HG02759 (cell line): ENCODE data around the gene NLK.

ENCODE experiments used
- ATAC-seq: cut with Tn5 transposase; IDR thresholded peaks from one replicate; pipeline ENCODE4 v1.9.1; 2021; ENCODE audit warnings: mild to moderate bottlenecking, moderate library complexity; ENCODE audit not compliant: unreplicated experiment

NLK gene

GRCh38 chr17:28110184-28110583 is 67.7 kb downstream of the NLK start:
- ATAC-seq, result no peak

- ATAC-seq, result no peak
These were observed 69.7 kb downstream of the NLK start for GRCh38 chr17:28112181-28112580.

GRCh38 chr17:28112606-28113005 is 70.1 kb downstream of the NLK start:
- no peak for ATAC-seq

DNA sequence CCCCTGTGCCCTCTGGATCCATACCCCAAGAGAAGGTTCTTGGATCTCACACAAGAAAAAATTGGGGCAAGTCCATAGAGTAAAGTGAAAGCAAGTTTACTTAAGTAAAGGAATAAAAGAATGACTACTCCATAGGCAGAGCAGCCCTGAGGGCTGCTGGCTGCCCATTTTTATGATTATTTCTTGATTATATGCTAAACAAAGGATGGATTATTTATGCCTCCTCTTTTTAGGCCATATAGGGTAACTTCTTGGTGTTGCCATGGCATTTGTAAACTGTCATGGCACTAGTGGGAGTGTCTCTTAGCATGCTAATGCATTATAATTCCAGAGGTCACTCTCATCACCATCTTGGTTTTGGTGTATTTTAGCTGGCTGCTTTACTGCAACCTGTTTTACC is 70.8 kb downstream of the NLK start:
- no peak for ATAC-seq

DNA sequence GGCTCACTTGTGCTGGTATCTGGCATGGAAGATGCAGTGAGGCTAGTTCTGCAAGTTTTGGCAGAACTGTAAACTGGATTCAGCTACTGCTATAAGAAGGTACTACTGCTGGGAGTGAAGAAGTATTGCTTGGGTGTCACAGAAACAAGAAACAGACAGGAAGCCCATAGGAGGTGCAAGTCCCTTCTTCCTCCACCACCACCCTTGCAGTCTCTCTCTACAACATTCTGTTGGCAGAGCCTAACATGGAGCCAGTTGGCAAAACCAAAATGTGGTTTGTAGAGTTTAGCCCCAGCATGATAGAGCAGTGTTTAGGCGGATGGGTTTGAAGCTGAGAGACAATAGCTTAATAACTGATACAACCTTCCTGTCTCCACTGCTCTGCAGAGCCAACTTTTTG is 72.6 kb downstream of the NLK start:
- ATAC-seq, result no peak

DNA sequence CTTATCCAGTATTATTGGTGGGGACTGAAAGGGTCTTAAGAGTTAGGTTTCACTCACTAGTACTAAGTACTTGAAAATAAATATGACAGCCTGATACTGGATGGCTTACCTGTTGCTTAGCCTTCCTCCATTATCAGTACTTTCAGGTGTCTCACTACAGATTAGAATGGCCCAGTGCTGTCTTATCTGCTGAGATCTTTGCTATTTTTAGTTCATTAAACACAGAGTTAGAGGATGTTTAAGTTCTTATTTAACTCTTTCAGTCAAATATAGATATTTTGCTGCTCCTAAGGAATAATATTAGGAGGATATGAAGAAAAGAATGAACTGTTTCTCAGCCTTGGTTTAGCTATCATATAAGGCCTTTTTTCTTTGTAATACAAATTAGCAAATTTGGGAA is 74.8 kb downstream of the NLK start:
- no peak for ATAC-seq

- ATAC-seq, result no peak
These were observed 75.9 kb downstream of the NLK start for GRCh38 chr17:28118362-28118761.

GRCh38 chr17:28119046-28119445 is 76.6 kb downstream of the NLK start:
- ATAC-seq, result no peak

DNA sequence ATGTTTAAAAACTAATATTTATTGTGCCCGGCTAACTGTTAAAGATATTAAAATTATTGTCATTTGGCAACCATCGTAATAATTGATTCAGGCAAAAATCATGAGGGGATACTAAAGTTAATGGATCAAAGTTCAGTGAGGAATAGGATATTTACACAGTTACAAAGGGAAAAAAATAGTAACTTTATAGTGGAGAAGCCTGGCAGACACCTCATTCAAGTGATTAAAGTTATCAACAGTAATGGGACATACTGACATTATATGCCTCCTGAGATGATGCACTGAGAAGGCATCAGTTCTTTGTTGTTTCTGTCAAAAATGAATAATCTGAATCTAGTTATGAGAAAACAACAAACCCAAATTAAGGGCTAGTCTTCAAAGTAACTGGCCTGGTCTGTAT is 77.1 kb downstream of the NLK start:
- ATAC-seq, result no peak

DNA sequence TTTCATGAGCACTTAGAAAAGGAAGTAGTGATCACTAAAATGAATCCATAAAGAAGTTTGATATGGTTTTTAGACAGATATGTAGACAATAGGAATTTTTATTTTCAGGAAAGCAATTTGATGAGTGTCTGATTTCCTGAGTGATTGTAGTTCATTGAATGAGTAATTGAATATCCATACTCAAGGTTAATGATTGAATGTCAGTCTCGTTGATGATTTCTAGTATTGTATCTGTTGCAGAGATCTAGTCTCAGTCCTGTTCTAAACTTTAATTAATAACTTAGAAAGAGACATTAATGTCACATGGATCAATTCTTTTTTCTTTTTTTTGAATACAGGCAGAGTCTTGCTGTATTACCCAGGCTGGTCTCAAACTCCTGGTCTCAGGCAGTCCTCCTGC is 78.3 kb downstream of the NLK start:
- ATAC-seq, result no peak

DNA sequence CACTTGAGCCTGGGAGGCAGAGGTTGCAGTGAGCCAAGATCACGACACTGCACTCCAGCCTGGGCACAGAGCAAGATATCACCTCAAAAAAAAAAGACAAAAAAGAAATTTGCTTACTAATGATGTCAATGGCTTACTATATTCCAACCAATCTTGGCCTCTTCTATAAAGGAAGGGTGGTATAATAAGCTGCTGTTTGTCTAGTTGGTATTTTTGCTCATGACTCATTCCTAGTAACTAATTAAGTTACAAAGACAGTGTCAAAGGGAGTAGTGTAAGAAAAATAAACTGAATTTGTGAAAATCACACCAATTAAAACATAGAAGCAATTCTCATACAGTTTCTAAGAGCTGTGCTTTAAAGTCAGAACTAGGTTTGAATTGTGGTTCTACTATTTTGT is 82.5 kb downstream of the NLK start:
- ATAC-seq, result no peak

- ATAC-seq, result no peak
These were observed 83.3 kb downstream of the NLK start for GRCh38 chr17:28125526-28126378.

- ATAC-seq, result no peak
These were observed 84.7 kb downstream of the NLK start for GRCh38 chr17:28127196-28127595.

GRCh38 chr17:28128779-28129178 is 86.3 kb downstream of the NLK start:
- ATAC-seq, result no peak

DNA sequence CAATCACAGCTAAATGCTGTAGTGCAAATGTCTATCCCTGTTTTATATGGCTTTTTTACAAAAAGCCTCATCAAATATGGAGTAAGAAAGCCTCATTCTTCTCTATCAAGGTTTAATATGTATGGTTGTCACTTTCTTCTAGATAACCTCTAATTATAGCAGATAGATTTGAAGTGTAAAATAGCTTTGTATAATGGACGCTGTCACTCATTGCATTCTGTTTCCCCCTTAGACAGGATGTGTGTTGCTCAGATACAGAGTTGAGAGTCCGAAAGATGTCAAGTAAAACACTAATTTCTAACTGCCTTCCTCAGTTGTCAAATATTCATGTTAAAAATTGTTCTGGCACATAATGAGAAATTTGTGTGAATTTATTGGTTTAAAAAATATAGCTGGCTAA is 88.0 kb downstream of the NLK start:
- ATAC-seq, result no peak

- no peak for ATAC-seq
These were observed 89.1 kb downstream of the NLK start for GRCh38 chr17:28131599-28131998.

- no peak for ATAC-seq
These were observed 91.1 kb downstream of the NLK start for GRCh38 chr17:28133562-28133970.

- no peak for ATAC-seq
These were observed 94.4 kb downstream of the NLK start for GRCh38 chr17:28136923-28137322.

- ATAC-seq, result no peak
These were observed 97.3 kb downstream of the NLK start for GRCh38 chr17:28139822-28140221.

- ATAC-seq, result no peak
These were observed 98.8 kb downstream of the NLK start for GRCh38 chr17:28141313-28141712.

GRCh38 chr17:28141773-28142172 is 99.3 kb downstream of the NLK start:
- ATAC-seq, result no peak

DNA sequence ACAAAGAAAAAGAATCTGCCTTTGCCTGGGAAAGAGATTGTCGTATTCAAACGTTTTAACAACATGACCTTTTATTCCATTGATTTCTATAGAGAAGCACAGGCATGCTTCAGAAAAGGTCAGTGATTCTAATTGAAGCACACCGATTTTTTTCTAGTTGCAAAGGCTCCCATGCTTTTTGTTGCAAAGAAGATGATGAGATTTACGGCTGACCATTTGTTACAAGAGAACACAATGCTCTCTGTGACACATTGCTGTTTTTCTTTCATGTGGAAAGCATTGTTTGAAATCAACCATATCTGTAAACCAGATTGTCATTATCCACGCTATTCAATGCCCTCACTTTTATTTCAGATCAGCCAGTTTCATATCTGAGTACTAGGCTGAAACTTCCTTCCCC is 99.8 kb downstream of the NLK start:
- ATAC-seq, result no peak

DNA sequence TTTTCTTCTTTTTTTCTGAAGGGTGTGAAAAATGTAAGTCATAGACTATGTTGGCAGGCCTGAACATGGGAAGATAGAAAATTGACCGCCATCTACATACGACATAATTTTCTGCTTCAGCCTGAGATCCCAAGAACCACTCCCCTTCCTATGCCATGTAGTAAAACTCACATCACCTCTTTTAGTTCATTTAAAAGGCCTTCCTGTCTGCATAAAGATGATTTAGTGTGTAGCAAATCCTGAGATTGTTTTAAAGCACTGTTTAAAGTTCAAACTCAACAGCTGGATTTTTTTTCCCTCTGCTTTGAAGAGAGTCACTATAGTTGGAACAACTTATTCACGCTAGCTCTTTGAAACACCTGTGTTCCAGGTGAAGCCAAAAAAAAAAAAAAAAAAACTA is 101.5 kb downstream of the NLK start:
- ATAC-seq, result no peak
